Cardiac muscle cell (in vitro differentiated cells and primary cell): ENCODE data around the gene STAT5A. TPM values are rescaled to one million over a fixed set of nuclear protein-coding genes. Genes with fewer than 3 reads are reported as not detected.

ENCODE experiments used
- DNase-seq, 2 donors: peaks; one replicate each; pipeline versions ENCODE4 v3.0.0 to v3.0.0-alpha.2; 2010 to 2017; ENCODE audit warnings: low read depth in 1 of 2, low spot score in 1 of 2
- H3K27ac ChIP-seq: fragments of 200-600 bp; sonication (generic); 2 replicates; pipeline ENCODE4 v1.5.1; 2016
- H3K27me3 ChIP-seq: fragments of 200-600 bp; sonication (generic); 2 replicates; pipeline ENCODE4 v1.6.0; 2016; ENCODE audit warnings: control low read depth
- H3K36me3 ChIP-seq: fragments of 200-600 bp; sonication (generic); 2 replicates; pipeline ENCODE4 v1.5.1; 2016; ENCODE audit warnings: control low read depth
- H3K4me1 ChIP-seq: fragments of 200-600 bp; sonication (generic); 2 replicates; pipeline ENCODE4 v1.8.1; 2017; ENCODE audit warnings: low read depth, mild to moderate bottlenecking, mixed run types
- H3K4me3 ChIP-seq: fragments of 200-600 bp; sonication (generic); 2 replicates; pipeline ENCODE4 v1.5.1; 2016; ENCODE audit warnings: mild to moderate bottlenecking
- H3K9me3 ChIP-seq: fragments of 200-600 bp; sonication (generic); 2 replicates; pipeline ENCODE4 v1.5.1; 2017; ENCODE audit warnings: low read depth, mild to moderate bottlenecking, control low read depth
- CTCF ChIP-seq: IDR thresholded peaks from 2 replicates; pipeline ENCODE4 v1.5.1; 2012; ENCODE audit warnings: low read depth, mild to moderate bottlenecking, low read length
- polyA plus RNA-seq: library from polyadenylated mRNA; unstranded; fragments of >200 nt; fragmentation: Nextera tagmentation; extraction: Ambion mirVana; gene quantifications from 2 replicates; pipeline ENCODE4 v1.2.1, GENCODE V29; 2016
- total RNA-seq: library from RNA; depleted of rRNA; stranded (reverse); fragments of >200 nt; gene quantifications from 2 replicates; pipeline ENCODE4 v1.2.3, GENCODE V29; 2016

Gene STAT5A
- total and polyA plus RNA-seq, 2 experiments from 2014 or later, result 8.2 to 12.2 TPM

GRCh38 chr17:42342242-42343008 lies 54.1 kb downstream of the STAT5A start:
- no peak for TF ChIP-seq CTCF
- H3K36me3 ChIP-seq, result peaks cover 24% of the 10 kb centered on the region

GRCh38 chr17:42345396-42346073 lies 57.2 kb downstream of the STAT5A start:
- H3K27ac ChIP-seq, result peak overlapping the region; percentile 89
- H3K9me3 ChIP-seq, result no peaks in the 10 kb centered on the region
- no peak for TF ChIP-seq CTCF
- H3K27me3 ChIP-seq, result no peaks in the 10 kb centered on the region
- no peak overlapping the region for H3K4me3 ChIP-seq
- DNase-seq, result peak in 1 of 2 donors; percentile 62
- peaks cover 26% of the 10 kb centered on the region for H3K4me1 ChIP-seq
- H3K36me3 ChIP-seq, result peaks cover 12% of the 10 kb centered on the region

More at GRCh38 chr17:42342242-42343008, 54.1 kb downstream of the STAT5A start:
- Histone ChIP-seq H3K27ac (peak overlapping the region; percentile 63), H3K9me3 (no peaks in the 10 kb centered on the region), H3K27me3 (no peaks in the 10 kb centered on the region), H3K4me3 (no peak overlapping the region), H3K4me1 (peaks cover 14% of the 10 kb centered on the region)
- DNase-seq, result no peak

GRCh38 chr17:42346481-42346880 lies 58.2 kb downstream of the STAT5A start:
- Histone ChIP-seq H3K4me1 (peaks cover 26% of the 10 kb centered on the region), H3K9me3 (no peaks in the 10 kb centered on the region), H3K36me3 (peaks cover 7% of the 10 kb centered on the region), H3K27me3 (no peaks in the 10 kb centered on the region), H3K27ac (peak overlapping the region; percentile 89), H3K4me3 (no peak overlapping the region)
- no peak for DNase-seq
- TF ChIP-seq CTCF, result no peak

- peaks cover 6% of the 10 kb centered on the region for H3K36me3 ChIP-seq
- H3K27ac ChIP-seq, result peak overlapping the region; percentile 5
- TF ChIP-seq CTCF, result no peak
- DNase-seq, result peak in 1 of 2 donors; percentile 80
- H3K27me3 ChIP-seq, result no peaks in the 10 kb centered on the region
- no peaks in the 10 kb centered on the region for H3K9me3 ChIP-seq
- no peak overlapping the region for H3K4me3 ChIP-seq
- peaks cover 26% of the 10 kb centered on the region for H3K4me1 ChIP-seq
These were observed 58.9 kb downstream of the STAT5A start for GRCh38 chr17:42347198-42347597.

- Histone ChIP-seq H3K4me1 (peaks cover 26% of the 10 kb centered on the region), H3K4me3 (no peak overlapping the region), H3K27me3 (no peaks in the 10 kb centered on the region), H3K36me3 (peaks cover 4% of the 10 kb centered on the region), H3K9me3 (no peaks in the 10 kb centered on the region), H3K27ac (peak overlapping the region; percentile 5)
- DNase-seq, result no peak
- TF ChIP-seq CTCF, result no peak
These were observed 59.3 kb downstream of the STAT5A start for GRCh38 chr17:42347606-42348005.
